Stimulated activated effector memory CD8-positive, alpha-beta T cell treated with anti-CD3 and anti-CD28 coated beads, Interleukin-12 subunit alpha, Interleukin-12 subunit beta, amount 100 ng/mL, for 72 hours (primary cell): ENCODE results near the gene AMDHD2.

Source experiments
- ATAC-seq: fragments of 150-1000 bp; cut with Tn5 transposase; 2 replicates; pipeline ENCODE4 v1.10.0; 2021
- DNase-seq, 2 donors: peaks; one replicate each; pipeline ENCODE4 v3.0.0; 2021 to 2022; ENCODE audit warnings: low spot score in 2 of 2
- H3K27ac Mint-ChIP-seq: one replicate; pipeline ENCODE4 v1.8.0; 2022; ENCODE audit warnings: mild to moderate bottlenecking, mixed read lengths
- H3K36me3 Mint-ChIP-seq: one replicate; pipeline ENCODE4 v1.8.0; 2022; ENCODE audit warnings: mild to moderate bottlenecking, mixed read lengths
- H3K4me1 Mint-ChIP-seq: one replicate; pipeline ENCODE4 v1.8.0; 2022; ENCODE audit warnings: mixed read lengths
- H3K4me3 Mint-ChIP-seq: one replicate; pipeline ENCODE4 v1.8.0; 2022; ENCODE audit warnings: mild to moderate bottlenecking, mixed read lengths
- H3K9me3 Mint-ChIP-seq: one replicate; pipeline ENCODE4 v1.8.0; 2022; ENCODE audit warnings: mixed read lengths

The AMDHD2 gene

DNA sequence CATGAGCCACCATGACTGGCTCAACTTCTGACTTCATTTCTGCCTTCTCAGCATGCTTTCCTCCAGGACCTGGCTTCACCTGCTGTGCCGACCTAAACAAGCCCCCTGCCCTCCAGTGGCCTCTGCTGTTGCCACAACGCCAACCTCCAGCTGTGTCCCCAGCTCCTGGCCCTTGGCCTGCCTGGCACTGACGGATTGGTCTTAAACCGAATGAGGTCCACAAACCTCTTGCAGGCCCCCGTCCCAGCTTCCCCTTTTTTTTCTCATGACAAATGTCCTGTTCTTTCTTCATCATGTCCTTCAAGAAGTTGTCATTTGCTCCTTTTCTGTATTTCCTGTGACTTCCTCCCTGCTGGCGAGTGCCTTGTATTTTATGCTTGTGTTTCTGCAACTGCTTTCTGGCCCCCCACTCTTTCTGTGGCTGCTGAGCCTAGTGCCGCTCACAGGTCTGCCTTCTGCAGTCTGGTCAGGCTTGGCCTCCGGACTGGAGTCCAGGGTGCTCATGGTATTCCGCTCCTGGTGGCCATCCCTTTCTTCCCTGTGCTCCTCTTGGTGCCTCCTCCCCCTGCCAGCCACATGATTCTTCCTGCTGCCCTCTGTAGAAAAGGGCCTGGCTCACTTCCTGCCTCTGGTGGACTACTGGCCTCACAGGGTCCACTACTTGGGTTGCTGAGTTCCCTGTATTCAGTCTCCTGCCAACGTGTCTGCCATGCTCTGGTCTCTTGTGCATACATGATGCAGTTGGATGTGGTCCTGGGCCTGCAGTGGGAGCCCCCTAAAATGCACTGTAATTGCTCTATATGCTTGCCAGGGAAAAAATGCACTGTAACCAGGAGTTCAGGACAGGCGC is 3.6 kb upstream of the AMDHD2 start:
- peaks cover 80% of the 10 kb centered on the region for H3K4me1 Mint-ChIP-seq
- DNase-seq: no peak
- ATAC-seq: no peak
- H3K4me3 Mint-ChIP-seq: peak overlapping the region; percentile 85
- peak overlapping the region; percentile 95 for H3K27ac Mint-ChIP-seq
- peaks cover 84% of the 10 kb centered on the region for H3K36me3 Mint-ChIP-seq
- H3K9me3 Mint-ChIP-seq: no peaks in the 10 kb centered on the region

- Mint-ChIP-seq H3K4me1 (peaks cover 67% of the 10 kb centered on the region), H3K36me3 (peaks cover 84% of the 10 kb centered on the region)
- ATAC-seq: no peak
These were observed 2.1 kb upstream of the AMDHD2 start for GRCh38 chr16:2517954-2518605.

GRCh38 chr16:2518823-2519710 is 1.1 kb upstream of the AMDHD2 start:
- DNase-seq: no peak
- H3K9me3 Mint-ChIP-seq: no peaks in the 10 kb centered on the region
- no peak for ATAC-seq
- peak overlapping the region; percentile 95 for H3K27ac Mint-ChIP-seq
- peak overlapping the region; percentile 79 for H3K4me3 Mint-ChIP-seq
- H3K4me1 Mint-ChIP-seq: peaks cover 70% of the 10 kb centered on the region
- peaks cover 91% of the 10 kb centered on the region for H3K36me3 Mint-ChIP-seq

More at GRCh38 chr16:2517954-2518605, 2.1 kb upstream of the AMDHD2 start:
- Mint-ChIP-seq H3K9me3 (no peaks in the 10 kb centered on the region), H3K27ac (peak overlapping the region; percentile 95), H3K4me3 (no peak overlapping the region)
- DNase-seq: no peak

GRCh38 chr16:2519711-2520080 is 475 bp upstream of the AMDHD2 start:
- DNase-seq: no peak
- H3K4me1 Mint-ChIP-seq: peaks cover 75% of the 10 kb centered on the region
- peaks cover 94% of the 10 kb centered on the region for H3K36me3 Mint-ChIP-seq
- ATAC-seq: no peak
- peak overlapping the region; percentile 79 for H3K4me3 Mint-ChIP-seq
- H3K27ac Mint-ChIP-seq: peak overlapping the region; percentile 95
- no peaks in the 10 kb centered on the region for H3K9me3 Mint-ChIP-seq

GRCh38 chr16:2520784-2521531 is 787 bp downstream of the AMDHD2 start:
- H3K36me3 Mint-ChIP-seq: peaks cover 92% of the 10 kb centered on the region
- H3K27ac Mint-ChIP-seq: peak overlapping the region; percentile 95
- peaks cover 62% of the 10 kb centered on the region for H3K4me1 Mint-ChIP-seq
- H3K4me3 Mint-ChIP-seq: peak overlapping the region; percentile 79
- peak; percentile 66 for ATAC-seq
- no peaks in the 10 kb centered on the region for H3K9me3 Mint-ChIP-seq
- DNase-seq: no peak

GRCh38 chr16:2523801-2524231 is 3.6 kb downstream of the AMDHD2 start:
- ATAC-seq (no peak), DNase-seq (no peak)
- H3K9me3 Mint-ChIP-seq: no peaks in the 10 kb centered on the region
- peaks cover 34% of the 10 kb centered on the region for H3K4me1 Mint-ChIP-seq
- peaks cover 67% of the 10 kb centered on the region for H3K36me3 Mint-ChIP-seq
- H3K4me3 Mint-ChIP-seq: no peak overlapping the region
- H3K27ac Mint-ChIP-seq: peak overlapping the region; percentile 66

- H3K4me3 Mint-ChIP-seq: no peak overlapping the region
- H3K27ac Mint-ChIP-seq: peak overlapping the region; percentile 66
- H3K4me1 Mint-ChIP-seq: peaks cover 27% of the 10 kb centered on the region
- no peaks in the 10 kb centered on the region for H3K9me3 Mint-ChIP-seq
- peaks cover 60% of the 10 kb centered on the region for H3K36me3 Mint-ChIP-seq
- DNase-seq (no peak), ATAC-seq (no peak)
These were observed 4.3 kb downstream of the AMDHD2 start for GRCh38 chr16:2524339-2524938.

GRCh38 chr16:2526135-2526534 is 6.0 kb downstream of the AMDHD2 start:
- no peaks in the 10 kb centered on the region for H3K9me3 Mint-ChIP-seq
- no peak for ATAC-seq
- H3K4me1 Mint-ChIP-seq: peaks cover 25% of the 10 kb centered on the region
- no peak overlapping the region for H3K4me3 Mint-ChIP-seq
- peaks cover 49% of the 10 kb centered on the region for H3K36me3 Mint-ChIP-seq
- H3K27ac Mint-ChIP-seq: no peak overlapping the region
- no peak for DNase-seq

DNA sequence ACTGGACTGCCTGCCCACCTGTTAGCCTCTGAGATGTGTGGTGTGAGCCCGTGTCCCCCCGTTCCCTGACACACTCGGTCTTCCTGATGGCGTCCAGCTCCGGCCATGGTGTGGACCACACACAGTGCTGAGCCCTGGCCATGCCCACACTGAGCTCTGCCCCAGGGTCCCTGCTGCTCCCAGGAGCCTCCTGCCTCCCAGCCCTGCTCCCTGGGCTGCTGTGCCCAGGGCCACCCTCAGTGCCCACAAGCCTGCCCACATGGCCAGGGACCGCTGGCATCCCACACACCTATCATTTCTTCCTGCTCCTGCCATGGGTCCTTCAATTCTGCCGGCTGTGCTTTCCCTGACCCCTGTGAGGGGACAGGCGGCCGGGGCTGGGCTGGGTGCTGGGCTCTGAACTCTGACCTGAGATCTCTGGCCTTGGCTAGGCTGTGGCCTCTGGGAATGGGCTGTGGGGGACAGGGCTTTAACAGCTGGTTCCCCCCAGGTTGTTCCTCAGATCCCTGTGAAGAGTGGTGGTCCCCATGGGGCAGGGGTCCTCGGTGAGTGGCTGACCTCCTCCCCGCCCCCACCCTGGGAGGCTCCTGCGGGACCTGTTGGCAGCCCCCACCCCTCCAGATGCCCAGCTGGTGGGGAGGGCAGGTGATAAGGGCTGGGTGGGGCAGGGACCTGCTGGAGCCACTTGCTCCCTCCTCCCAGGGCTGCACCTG is 7.1 kb downstream of the AMDHD2 start:
- Mint-ChIP-seq H3K4me1 (peaks cover 30% of the 10 kb centered on the region), H3K36me3 (peaks cover 45% of the 10 kb centered on the region), H3K27ac (no peak overlapping the region), H3K4me3 (no peak overlapping the region), H3K9me3 (no peaks in the 10 kb centered on the region)
- ATAC-seq (no peak), DNase-seq (no peak)

DNA sequence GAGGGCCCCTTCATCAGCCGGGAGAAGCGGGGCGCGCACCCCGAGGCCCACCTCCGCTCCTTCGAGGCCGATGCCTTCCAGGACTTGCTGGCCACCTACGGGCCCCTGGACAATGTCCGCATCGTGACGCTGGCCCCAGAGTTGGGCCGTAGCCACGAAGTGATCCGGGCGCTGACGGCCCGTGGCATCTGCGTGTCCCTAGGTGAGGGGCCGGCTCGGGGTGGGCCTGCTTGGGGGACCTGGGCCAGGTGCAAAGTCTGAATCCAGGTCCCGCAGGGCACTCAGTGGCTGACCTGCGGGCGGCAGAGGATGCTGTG is 7.6 kb downstream of the AMDHD2 start:
- no peaks in the 10 kb centered on the region for H3K9me3 Mint-ChIP-seq
- no peak overlapping the region for H3K27ac Mint-ChIP-seq
- ATAC-seq (no peak), DNase-seq (no peak)
- peaks cover 35% of the 10 kb centered on the region for H3K4me1 Mint-ChIP-seq
- peaks cover 51% of the 10 kb centered on the region for H3K36me3 Mint-ChIP-seq
- no peak overlapping the region for H3K4me3 Mint-ChIP-seq

- Mint-ChIP-seq H3K9me3 (no peaks in the 10 kb centered on the region), H3K4me1 (peaks cover 38% of the 10 kb centered on the region), H3K4me3 (no peak overlapping the region), H3K27ac (no peak overlapping the region), H3K36me3 (peaks cover 48% of the 10 kb centered on the region)
- DNase-seq: no peak
- no peak for ATAC-seq
These were observed 8.2 kb downstream of the AMDHD2 start for GRCh38 chr16:2528161-2529060.

GRCh38 chr16:2529061-2529931 is 9.1 kb downstream of the AMDHD2 start:
- no peak for DNase-seq
- H3K4me3 Mint-ChIP-seq: no peak overlapping the region
- no peak overlapping the region for H3K27ac Mint-ChIP-seq
- H3K9me3 Mint-ChIP-seq: no peaks in the 10 kb centered on the region
- H3K36me3 Mint-ChIP-seq: peaks cover 40% of the 10 kb centered on the region
- H3K4me1 Mint-ChIP-seq: peaks cover 30% of the 10 kb centered on the region
- ATAC-seq: no peak
